ENCODE measurements around the gene A1BG.

- TF ChIP-seq REST (IDR thresholded peaks at IDR 0.05; ENCODE audit: insufficient read depth in 1 of 2, low read depth in 2 of 2, low read length in 1 of 2) (0 out of 4 replicates have a peak, but pooled peaks of 1 of the 2 experiments have one; percentile 70), CTCF (IDR thresholded peaks at IDR 0.05) (no peak)
Observed at GRCh38 chr19:58362272-58362994, 9.1 kb upstream of the A1BG start, which contains the start of gene ZNF497.

Data from Panc1 (cell line).